ENCODE measurements around the gene EIF2D.

Gene EIF2D

DNA sequence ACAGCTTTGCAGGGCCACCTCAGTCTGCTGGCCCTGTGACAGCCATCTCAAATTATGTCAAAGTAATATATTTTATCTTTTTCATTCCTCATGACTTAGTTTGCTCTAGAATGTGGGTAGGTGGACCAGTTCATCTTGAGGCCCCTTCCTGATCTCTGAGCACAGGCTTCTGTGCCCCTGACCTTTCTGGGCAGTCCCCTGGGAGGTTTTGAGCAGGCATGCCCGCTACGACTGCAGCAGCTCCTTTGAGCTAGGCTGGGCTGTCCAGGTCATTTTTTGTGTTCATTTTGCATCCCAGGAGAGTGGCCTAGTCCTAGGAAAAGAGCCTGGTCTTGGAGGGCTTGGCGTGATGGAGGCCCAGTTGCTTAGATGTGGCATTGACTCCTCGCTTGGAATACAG, 42.7 kb downstream of the EIF2D start:
- no peak for DNase-seq (ENCODE audit: low read depth)

GRCh38 chr1:206568779-206569352, 43.4 kb downstream of the EIF2D start:
- DNase-seq (ENCODE audit: low read depth): no peak

- no peak for DNase-seq (ENCODE audit: low read depth)
These were observed 44.0 kb downstream of the EIF2D start for GRCh38 chr1:206568256-206568655.

- DNase-seq (ENCODE audit: low read depth): no peak
These were observed 45.3 kb downstream of the EIF2D start for GRCh38 chr1:206566999-206567398.

- DNase-seq (ENCODE audit: low read depth): no peak
These were observed 46.3 kb downstream of the EIF2D start for GRCh38 chr1:206565995-206566394.

DNA sequence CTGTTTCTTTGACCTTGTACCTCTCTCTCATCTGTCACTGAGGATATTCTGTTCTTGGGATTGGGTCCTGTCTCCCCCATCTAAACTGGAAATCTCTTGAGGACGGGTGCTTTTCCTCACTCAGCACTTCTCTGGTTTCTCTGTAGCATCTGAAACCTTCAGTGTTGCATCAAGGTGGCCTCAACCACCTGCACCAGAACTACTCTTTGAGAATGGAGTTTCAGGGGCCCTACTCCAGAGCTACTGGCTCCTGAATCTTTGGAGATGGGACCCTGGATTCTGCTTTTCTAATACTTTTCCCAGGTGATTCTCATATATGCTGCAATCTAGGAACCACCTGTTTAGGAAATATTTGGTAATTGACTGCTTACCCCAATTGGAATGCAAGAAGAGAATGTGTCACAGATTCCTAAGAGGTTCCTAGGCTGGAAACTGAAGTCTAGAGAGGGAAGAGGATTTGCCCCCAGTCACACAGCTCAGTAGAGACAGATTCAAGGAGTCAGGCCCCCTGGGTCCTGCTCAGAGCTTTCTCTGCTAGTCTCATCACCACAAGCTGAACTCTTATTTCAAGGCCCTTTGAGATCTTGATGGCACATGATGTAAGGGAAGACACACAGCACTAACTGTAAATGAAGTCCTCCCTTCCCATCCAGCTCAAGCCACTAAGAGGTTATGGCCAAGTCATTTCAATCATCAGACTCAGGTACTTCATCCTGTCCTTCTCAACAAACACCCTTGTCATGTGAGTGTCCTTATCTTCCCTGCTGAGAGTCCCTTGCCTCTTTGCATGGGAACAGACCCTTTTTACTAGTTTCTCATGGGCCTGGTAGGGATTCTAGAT, 48.7 kb downstream of the EIF2D start:
- DNase-seq (ENCODE audit: low read depth): no peak

GRCh38 chr1:206560007-206560716, 52.1 kb downstream of the EIF2D start:
- no peak for DNase-seq (ENCODE audit: low read depth)

- DNase-seq (ENCODE audit: low read depth): no peak
These were observed 52.6 kb downstream of the EIF2D start for GRCh38 chr1:206559672-206559995.

- no peak for DNase-seq (ENCODE audit: low read depth)
These were observed 53.2 kb downstream of the EIF2D start for GRCh38 chr1:206558794-206559671.

DNA sequence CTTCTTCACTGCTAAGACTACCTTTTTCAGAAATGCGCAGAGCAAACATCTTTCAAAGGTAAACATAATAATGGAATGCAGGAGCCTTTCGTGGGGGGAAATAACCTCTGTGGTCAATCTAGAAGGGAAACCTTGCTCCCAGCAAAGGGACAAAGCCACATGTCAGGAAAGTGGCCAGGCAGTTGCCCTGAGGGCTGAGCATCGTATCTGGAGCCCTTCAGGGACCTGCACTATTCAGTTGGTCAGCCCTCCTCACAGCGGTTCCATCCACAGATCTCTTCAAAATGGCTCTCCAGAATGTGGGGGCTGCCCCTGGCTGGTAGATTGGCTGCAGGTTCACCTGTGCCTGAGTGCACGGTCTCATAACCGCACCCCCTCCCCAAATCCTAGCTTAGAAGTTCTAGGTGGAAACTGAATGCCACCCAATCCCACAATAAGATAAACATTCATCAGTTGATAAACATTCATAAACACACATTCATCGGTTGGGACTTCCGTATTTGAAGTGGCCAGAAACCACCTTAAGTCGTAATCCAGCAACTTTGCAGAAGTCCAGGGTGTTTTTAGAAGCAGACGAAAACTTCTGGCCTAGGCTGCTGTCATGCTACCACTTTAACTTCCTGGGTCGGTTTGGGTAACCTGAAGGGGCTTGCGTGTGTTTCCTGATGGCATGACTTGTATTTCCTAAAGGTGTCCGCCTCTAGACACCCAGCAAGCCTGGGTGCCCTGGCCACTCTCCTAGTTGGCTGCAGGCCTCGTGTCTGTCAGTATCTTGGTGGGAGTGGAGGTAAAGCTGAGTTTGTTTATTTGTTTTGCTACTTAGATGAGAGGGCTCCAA, 54.4 kb downstream of the EIF2D start:
- no peak for DNase-seq (ENCODE audit: low read depth)

- DNase-seq (ENCODE audit: low read depth): no peak
These were observed 55.3 kb downstream of the EIF2D start for GRCh38 chr1:206556750-206557635.

GRCh38 chr1:206556047-206556749, 56.1 kb downstream of the EIF2D start:
- DNase-seq (ENCODE audit: low read depth): no peak

DNA sequence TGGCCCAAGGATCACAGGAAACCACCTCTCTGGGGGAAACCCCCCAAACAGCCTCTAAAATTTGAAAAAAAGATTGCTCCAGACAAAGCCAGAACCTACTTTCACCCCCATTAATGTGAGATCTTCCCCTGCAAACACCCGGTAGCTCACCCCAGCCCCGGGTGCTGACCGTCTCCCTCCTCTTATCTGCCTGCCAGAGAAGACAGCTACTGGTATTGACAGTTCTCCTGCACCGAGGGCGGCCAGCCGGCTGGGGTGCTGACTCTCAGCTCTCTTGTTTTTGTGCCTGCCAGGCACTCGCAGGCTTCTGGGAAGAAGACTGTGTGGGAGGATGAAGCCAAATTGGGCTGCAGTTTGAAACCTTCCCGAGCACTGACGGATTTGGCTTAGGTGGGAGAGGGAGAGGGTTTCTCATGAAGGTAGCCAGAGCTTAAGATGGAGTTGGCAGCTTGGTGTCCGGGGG, 56.8 kb downstream of the EIF2D start:
- DNase-seq (ENCODE audit: low read depth): no peak

DNA sequence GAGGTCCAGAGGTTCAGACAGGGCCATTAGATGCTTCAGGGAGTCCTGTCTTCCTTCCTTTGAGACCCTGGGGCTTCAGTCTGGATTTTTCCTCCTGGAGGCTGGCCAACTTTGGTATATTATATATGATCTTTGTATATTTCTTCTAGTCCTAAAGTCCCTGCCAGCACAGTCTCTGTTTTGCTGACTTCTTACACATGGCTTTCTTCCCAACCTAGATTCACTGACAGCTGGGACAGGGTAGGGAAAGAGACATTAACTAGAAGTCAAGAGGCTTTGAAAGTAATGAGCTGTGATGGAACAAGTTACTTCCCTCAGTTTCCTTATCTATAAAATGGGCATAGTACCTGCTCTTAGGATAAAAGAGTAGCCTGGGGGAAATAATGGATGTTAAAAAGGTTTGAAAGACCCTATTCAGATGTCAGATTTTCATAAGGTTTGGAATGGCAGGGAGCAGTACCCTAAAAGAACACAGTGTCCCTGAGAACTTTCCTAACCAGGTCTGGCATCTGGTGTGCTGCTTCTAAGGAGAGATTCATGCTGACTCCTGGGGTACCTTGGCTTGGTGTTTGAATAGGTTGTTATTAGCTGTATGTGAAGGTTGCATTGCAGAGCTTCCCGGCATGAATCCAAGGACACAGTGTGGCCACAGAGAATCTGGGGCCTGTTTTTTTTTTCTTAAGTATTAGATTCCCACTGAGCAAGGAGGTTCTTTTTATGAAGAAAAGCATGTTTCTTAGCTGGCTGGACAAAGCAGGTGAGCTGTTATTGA, 57.4 kb downstream of the EIF2D start:
- DNase-seq (ENCODE audit: low read depth): no peak

DNA sequence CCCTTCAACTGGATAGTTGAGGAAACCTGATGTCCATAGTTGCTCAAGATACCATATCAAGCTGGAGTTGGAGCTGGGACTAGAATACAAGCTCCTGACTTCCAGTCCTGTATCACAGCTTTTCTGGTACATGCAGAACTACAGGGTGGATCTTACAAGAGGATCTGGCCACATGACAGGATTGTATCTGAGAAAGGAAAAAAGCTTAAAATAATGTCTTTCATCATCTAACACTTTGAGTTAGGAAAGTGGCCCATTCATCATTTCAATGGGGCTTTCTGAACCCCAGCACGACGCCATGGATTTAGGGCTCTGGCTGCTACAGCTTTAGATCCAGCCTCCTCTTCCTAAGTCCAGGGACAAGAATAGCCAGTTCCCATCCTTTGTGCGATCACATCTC, 58.1 kb downstream of the EIF2D start:
- DNase-seq (ENCODE audit: low read depth): no peak

GRCh38 chr1:206551986-206552326, 60.3 kb downstream of the EIF2D start:
- DNase-seq (ENCODE audit: low read depth): no peak

- DNase-seq (ENCODE audit: low read depth): no peak
These were observed 60.8 kb downstream of the EIF2D start for GRCh38 chr1:206551296-206551985.

DNA sequence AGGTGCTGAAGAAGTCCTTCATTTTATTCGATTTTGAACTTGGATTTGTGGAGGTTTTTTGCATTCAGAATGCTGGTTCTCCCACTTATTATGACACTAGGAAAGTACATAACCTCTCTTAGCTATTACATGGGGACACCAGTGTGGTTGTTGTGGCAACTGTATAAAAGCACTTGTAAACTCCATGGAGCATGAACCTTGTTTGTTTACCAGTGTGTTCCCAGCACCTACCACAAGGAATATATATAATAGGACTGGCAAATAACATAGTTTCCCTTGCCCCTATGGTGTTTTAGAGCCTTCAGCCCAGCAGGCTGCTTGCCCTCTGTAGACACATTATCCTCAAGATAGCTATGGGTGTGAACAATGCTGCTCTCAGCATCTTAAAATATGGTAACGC, 61.8 kb downstream of the EIF2D start:
- no peak for DNase-seq (ENCODE audit: low read depth)
